ENCODE data around the gene SIRT5.

SIRT5 gene

GRCh38 chr6:13579911-13580310, 5.5 kb downstream of the SIRT5 start:
- Histone ChIP-seq H3K36me3 (ENCODE audit: control insufficient read depth, insufficient read depth, low read length) (no peaks in the 10 kb centered on the region), H3K27ac (ENCODE audit: insufficient read depth, low read length, poor library complexity, severe bottlenecking) (no peak overlapping the region), H3K4me3 (ENCODE audit: insufficient read depth, low read depth, low read length, poor library complexity, severe bottlenecking) (no peak overlapping the region), H3K4me1 (ENCODE audit: control insufficient read depth, insufficient read depth, low read length, poor library complexity, severe bottlenecking) (no peaks in the 10 kb centered on the region), H3K27me3 (replicated peaks; ENCODE audit: control insufficient read depth, insufficient read depth, low read length, poor library complexity, severe bottlenecking) (no peaks in the 10 kb centered on the region), H3K9me3 (ENCODE audit: control insufficient read depth, low read length) (no peaks in the 10 kb centered on the region)
- no peak for DNase-seq

GRCh38 chr6:13581700-13582229, 7.4 kb downstream of the SIRT5 start:
- H3K9me3 ChIP-seq (ENCODE audit: control insufficient read depth, low read length): no peaks in the 10 kb centered on the region
- DNase-seq: no peak
- no peak overlapping the region for H3K4me3 ChIP-seq (ENCODE audit: insufficient read depth, low read depth, low read length, poor library complexity, severe bottlenecking)
- no peaks in the 10 kb centered on the region for H3K27me3 ChIP-seq (replicated peaks; ENCODE audit: control insufficient read depth, insufficient read depth, low read length, poor library complexity, severe bottlenecking)
- H3K36me3 ChIP-seq (ENCODE audit: control insufficient read depth, insufficient read depth, low read length): peaks cover 3% of the 10 kb centered on the region
- no peak overlapping the region for H3K27ac ChIP-seq (ENCODE audit: insufficient read depth, low read length, poor library complexity, severe bottlenecking)
- H3K4me1 ChIP-seq (ENCODE audit: control insufficient read depth, insufficient read depth, low read length, poor library complexity, severe bottlenecking): no peaks in the 10 kb centered on the region

GRCh38 chr6:13586603-13587542, 12.5 kb downstream of the SIRT5 start:
- H3K36me3 ChIP-seq (ENCODE audit: control insufficient read depth, insufficient read depth, low read length): peaks cover 32% of the 10 kb centered on the region
- H3K27me3 ChIP-seq (replicated peaks; ENCODE audit: control insufficient read depth, insufficient read depth, low read length, poor library complexity, severe bottlenecking): no peaks in the 10 kb centered on the region
- no peak for DNase-seq
- H3K4me3 ChIP-seq (ENCODE audit: insufficient read depth, low read depth, low read length, poor library complexity, severe bottlenecking): no peak overlapping the region
- no peaks in the 10 kb centered on the region for H3K4me1 ChIP-seq (ENCODE audit: control insufficient read depth, insufficient read depth, low read length, poor library complexity, severe bottlenecking)
- no peaks in the 10 kb centered on the region for H3K9me3 ChIP-seq (ENCODE audit: control insufficient read depth, low read length)
- H3K27ac ChIP-seq (ENCODE audit: insufficient read depth, low read length, poor library complexity, severe bottlenecking): no peak overlapping the region

GRCh38 chr6:13589801-13590200, 15.4 kb downstream of the SIRT5 start:
- H3K4me1 ChIP-seq (ENCODE audit: control insufficient read depth, insufficient read depth, low read length, poor library complexity, severe bottlenecking): no peaks in the 10 kb centered on the region
- peaks cover 42% of the 10 kb centered on the region for H3K36me3 ChIP-seq (ENCODE audit: control insufficient read depth, insufficient read depth, low read length)
- no peak overlapping the region for H3K4me3 ChIP-seq (ENCODE audit: insufficient read depth, low read depth, low read length, poor library complexity, severe bottlenecking)
- no peak overlapping the region for H3K27ac ChIP-seq (ENCODE audit: insufficient read depth, low read length, poor library complexity, severe bottlenecking)
- H3K27me3 ChIP-seq (replicated peaks; ENCODE audit: control insufficient read depth, insufficient read depth, low read length, poor library complexity, severe bottlenecking): no peaks in the 10 kb centered on the region
- H3K9me3 ChIP-seq (ENCODE audit: control insufficient read depth, low read length): no peaks in the 10 kb centered on the region
- DNase-seq: no peak

GRCh38 chr6:13590574-13591153, 16.3 kb downstream of the SIRT5 start:
- Histone ChIP-seq H3K27me3 (replicated peaks; ENCODE audit: control insufficient read depth, insufficient read depth, low read length, poor library complexity, severe bottlenecking) (no peaks in the 10 kb centered on the region), H3K27ac (ENCODE audit: insufficient read depth, low read length, poor library complexity, severe bottlenecking) (no peak overlapping the region), H3K9me3 (ENCODE audit: control insufficient read depth, low read length) (no peaks in the 10 kb centered on the region), H3K4me1 (ENCODE audit: control insufficient read depth, insufficient read depth, low read length, poor library complexity, severe bottlenecking) (no peaks in the 10 kb centered on the region), H3K4me3 (ENCODE audit: insufficient read depth, low read depth, low read length, poor library complexity, severe bottlenecking) (no peak overlapping the region), H3K36me3 (ENCODE audit: control insufficient read depth, insufficient read depth, low read length) (peaks cover 49% of the 10 kb centered on the region)
- DNase-seq: no peak

- DNase-seq: no peak
- Histone ChIP-seq H3K4me1 (ENCODE audit: control insufficient read depth, insufficient read depth, low read length, poor library complexity, severe bottlenecking) (no peaks in the 10 kb centered on the region), H3K9me3 (ENCODE audit: control insufficient read depth, low read length) (no peaks in the 10 kb centered on the region), H3K27me3 (replicated peaks; ENCODE audit: control insufficient read depth, insufficient read depth, low read length, poor library complexity, severe bottlenecking) (no peaks in the 10 kb centered on the region), H3K4me3 (ENCODE audit: insufficient read depth, low read depth, low read length, poor library complexity, severe bottlenecking) (no peak overlapping the region), H3K27ac (ENCODE audit: insufficient read depth, low read length, poor library complexity, severe bottlenecking) (no peak overlapping the region), H3K36me3 (ENCODE audit: control insufficient read depth, insufficient read depth, low read length) (peaks cover 50% of the 10 kb centered on the region)
Measured at GRCh38 chr6:13591205-13591921, 17.0 kb downstream of the SIRT5 start.

GRCh38 chr6:13593103-13593502, 18.7 kb downstream of the SIRT5 start:
- Histone ChIP-seq H3K27me3 (replicated peaks; ENCODE audit: control insufficient read depth, insufficient read depth, low read length, poor library complexity, severe bottlenecking) (no peaks in the 10 kb centered on the region), H3K36me3 (ENCODE audit: control insufficient read depth, insufficient read depth, low read length) (peaks cover 51% of the 10 kb centered on the region), H3K27ac (ENCODE audit: insufficient read depth, low read length, poor library complexity, severe bottlenecking) (no peak overlapping the region), H3K4me1 (ENCODE audit: control insufficient read depth, insufficient read depth, low read length, poor library complexity, severe bottlenecking) (no peaks in the 10 kb centered on the region), H3K9me3 (ENCODE audit: control insufficient read depth, low read length) (no peaks in the 10 kb centered on the region), H3K4me3 (ENCODE audit: insufficient read depth, low read depth, low read length, poor library complexity, severe bottlenecking) (no peak overlapping the region)
- no peak for DNase-seq

GRCh38 chr6:13593720-13594119, 19.3 kb downstream of the SIRT5 start:
- Histone ChIP-seq H3K27ac (ENCODE audit: insufficient read depth, low read length, poor library complexity, severe bottlenecking) (no peak overlapping the region), H3K4me1 (ENCODE audit: control insufficient read depth, insufficient read depth, low read length, poor library complexity, severe bottlenecking) (no peaks in the 10 kb centered on the region), H3K9me3 (ENCODE audit: control insufficient read depth, low read length) (no peaks in the 10 kb centered on the region), H3K27me3 (replicated peaks; ENCODE audit: control insufficient read depth, insufficient read depth, low read length, poor library complexity, severe bottlenecking) (no peaks in the 10 kb centered on the region), H3K4me3 (ENCODE audit: insufficient read depth, low read depth, low read length, poor library complexity, severe bottlenecking) (no peak overlapping the region), H3K36me3 (ENCODE audit: control insufficient read depth, insufficient read depth, low read length) (peaks cover 49% of the 10 kb centered on the region)
- DNase-seq: no peak

GRCh38 chr6:13597073-13597472, 22.7 kb downstream of the SIRT5 start:
- no peak overlapping the region for H3K27ac ChIP-seq (ENCODE audit: insufficient read depth, low read length, poor library complexity, severe bottlenecking)
- H3K4me3 ChIP-seq (ENCODE audit: insufficient read depth, low read depth, low read length, poor library complexity, severe bottlenecking): no peak overlapping the region
- no peaks in the 10 kb centered on the region for H3K9me3 ChIP-seq (ENCODE audit: control insufficient read depth, low read length)
- H3K27me3 ChIP-seq (replicated peaks; ENCODE audit: control insufficient read depth, insufficient read depth, low read length, poor library complexity, severe bottlenecking): no peaks in the 10 kb centered on the region
- peaks cover 58% of the 10 kb centered on the region for H3K36me3 ChIP-seq (ENCODE audit: control insufficient read depth, insufficient read depth, low read length)
- DNase-seq: no peak
- no peaks in the 10 kb centered on the region for H3K4me1 ChIP-seq (ENCODE audit: control insufficient read depth, insufficient read depth, low read length, poor library complexity, severe bottlenecking)

Measured in effector memory CD4-positive, alpha-beta T cell (primary cell).